Activated T-helper 2 cell treated with anti-CD3 and anti-CD28 coated beads, Interferon-gamma antibody, Interleukin-2, Interleukin-4, amounts not matched to agents 10 μg/mL and 5 μg/mL and 100 μg/mL, durations not matched to agents 14 hours and 24 hours and 36 hours (primary cell): Measurements from ENCODE around the gene HDAC1. TPM values are rescaled to one million over a fixed set of nuclear protein-coding genes. Genes with fewer than 3 reads are reported as not detected.

Source experiments
- DNase-seq: peaks from one replicate; pipeline ENCODE4 v3.0.0; 2021; ENCODE audit warnings: low spot score
- H3K27ac Mint-ChIP-seq: one replicate; pipeline ENCODE4 v1.8.0; 2021; ENCODE audit warnings: mixed read lengths
- H3K27me3 Mint-ChIP-seq: one replicate; pipeline ENCODE4 v1.8.0; 2021; ENCODE audit warnings: low read depth, mixed read lengths
- H3K36me3 Mint-ChIP-seq: one replicate; pipeline ENCODE4 v1.8.0; 2021; ENCODE audit warnings: low read depth, mixed read lengths
- H3K4me1 Mint-ChIP-seq: one replicate; pipeline ENCODE4 v1.8.0; 2021; ENCODE audit warnings: low read depth, mixed read lengths
- H3K4me3 Mint-ChIP-seq: one replicate; pipeline ENCODE4 v1.8.0; 2021; ENCODE audit warnings: low read depth, mild to moderate bottlenecking, moderate library complexity, mixed read lengths
- H3K9me3 Mint-ChIP-seq: one replicate; pipeline ENCODE4 v1.8.0; 2021; ENCODE audit warnings: mixed read lengths
- intact Hi-C: fragments of 100-400 bp; cut with micrococcal nuclease; formaldehyde crosslinking; loops from one replicate; pipeline ENCODE4 v1.15.1; 2023
- total RNA-seq: library from RNA; stranded (reverse); gene quantifications from 2 replicates; pipeline ENCODE4 v1.2.3, GENCODE V29; 2022

HDAC1 gene
- total RNA-seq, 1 donor from 2014 or later: 179 TPM

DNA sequence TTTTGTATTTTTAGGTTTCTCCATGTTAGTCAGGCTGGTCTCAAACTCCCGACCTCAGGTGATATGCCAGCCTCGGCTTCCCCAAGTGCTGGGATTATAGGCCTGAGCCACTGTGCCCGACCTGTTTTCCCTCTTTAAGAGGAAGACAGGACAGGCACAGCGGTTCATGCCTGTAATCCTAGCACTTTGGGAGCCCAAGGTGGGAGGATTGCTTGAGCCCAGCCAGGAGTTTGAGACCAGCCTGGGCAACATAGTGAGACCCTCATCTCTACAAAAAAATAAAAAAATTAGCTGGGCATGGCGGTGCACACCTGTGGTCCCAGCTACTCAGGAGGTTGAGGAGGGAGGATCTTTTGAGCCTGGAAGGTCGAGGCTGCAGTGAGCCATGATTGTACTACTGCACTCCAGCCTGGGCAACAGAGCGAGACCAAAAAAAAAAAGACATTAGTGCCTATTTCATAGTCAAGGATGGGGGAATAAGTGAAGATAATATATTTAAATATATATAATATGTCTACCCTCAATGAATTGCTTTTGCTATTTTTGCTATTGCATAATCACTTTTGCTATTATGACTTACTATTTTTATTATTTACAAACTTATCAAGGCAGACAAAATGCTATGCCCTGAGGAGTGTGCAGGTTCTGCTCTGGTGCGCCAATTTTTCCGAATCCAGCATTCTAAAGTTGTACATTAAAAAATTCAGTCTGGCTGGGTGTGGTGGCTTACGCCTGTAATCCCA is 26.4 kb downstream of the HDAC1 start:
- H3K36me3 Mint-ChIP-seq: peaks cover 55% of the 10 kb centered on the region

DNA sequence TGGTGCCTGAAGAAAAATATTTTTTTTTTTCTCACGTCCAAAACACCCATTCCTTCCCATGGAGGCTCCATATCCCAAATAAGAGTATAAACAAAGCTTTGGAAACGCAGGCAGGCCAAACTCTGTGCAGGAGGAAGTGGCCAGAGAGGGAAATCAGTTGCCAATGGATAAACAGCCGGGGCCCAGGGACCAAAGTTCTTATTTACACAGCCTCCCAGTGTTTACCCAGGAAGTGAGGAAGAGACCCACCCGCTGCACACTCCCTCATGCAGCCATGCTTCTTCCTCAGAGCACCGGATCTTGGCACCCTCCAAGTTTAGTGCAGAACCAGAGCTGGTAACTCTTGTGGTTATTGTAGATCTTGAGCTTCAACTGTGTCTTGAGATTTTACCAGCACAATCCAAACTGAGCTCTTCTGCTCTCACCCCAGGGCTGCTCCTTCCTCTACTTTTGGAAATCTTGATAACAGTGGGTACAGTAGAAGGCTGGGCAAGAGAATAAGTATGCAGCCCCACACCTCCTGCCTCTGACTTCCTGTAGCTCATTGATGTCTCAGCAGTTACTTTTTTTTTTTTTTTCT is 29.9 kb downstream of the HDAC1 start:
- Mint-ChIP-seq H3K27ac (peak overlapping the region; percentile 82), H3K36me3 (peaks cover 57% of the 10 kb centered on the region), H3K4me3 (peak overlapping the region; percentile 9), H3K4me1 (peaks cover 35% of the 10 kb centered on the region), H3K9me3 (no peaks in the 10 kb centered on the region), H3K27me3 (no peaks in the 10 kb centered on the region)
- no peak for DNase-seq
- intact Hi-C loops: no loop called here

More for the DNA sequence above, 26.4 kb downstream of the HDAC1 start:
- H3K9me3 Mint-ChIP-seq: no peaks in the 10 kb centered on the region
- H3K27ac Mint-ChIP-seq: no peak overlapping the region
- H3K27me3 Mint-ChIP-seq: no peaks in the 10 kb centered on the region
- intact Hi-C loops: no loop called here
- H3K4me1 Mint-ChIP-seq: peaks cover 34% of the 10 kb centered on the region
- no peak overlapping the region for H3K4me3 Mint-ChIP-seq
- no peak for DNase-seq

- no peak for DNase-seq
- Mint-ChIP-seq H3K27ac (no peak overlapping the region), H3K4me3 (no peak overlapping the region), H3K36me3 (peaks cover 79% of the 10 kb centered on the region), H3K27me3 (no peaks in the 10 kb centered on the region), H3K9me3 (no peaks in the 10 kb centered on the region), H3K4me1 (peaks cover 23% of the 10 kb centered on the region)
- intact Hi-C loops: no loop called here
Measured at GRCh38 chr1:32327204-32327603, 35.3 kb downstream of the HDAC1 start.

- intact Hi-C loops: loop anchor here (10.0 kb wide), 1 partner anchor 115 kb away; no protein-coding TSS in a partner anchor
- no peaks in the 10 kb centered on the region for H3K27me3 Mint-ChIP-seq
- no peak for DNase-seq
- peaks cover 19% of the 10 kb centered on the region for H3K4me1 Mint-ChIP-seq
- H3K4me3 Mint-ChIP-seq: no peak overlapping the region
- no peaks in the 10 kb centered on the region for H3K9me3 Mint-ChIP-seq
- H3K27ac Mint-ChIP-seq: no peak overlapping the region
- peaks cover 83% of the 10 kb centered on the region for H3K36me3 Mint-ChIP-seq
Measured at GRCh38 chr1:32329931-32330466, 38.1 kb downstream of the HDAC1 start.

DNA sequence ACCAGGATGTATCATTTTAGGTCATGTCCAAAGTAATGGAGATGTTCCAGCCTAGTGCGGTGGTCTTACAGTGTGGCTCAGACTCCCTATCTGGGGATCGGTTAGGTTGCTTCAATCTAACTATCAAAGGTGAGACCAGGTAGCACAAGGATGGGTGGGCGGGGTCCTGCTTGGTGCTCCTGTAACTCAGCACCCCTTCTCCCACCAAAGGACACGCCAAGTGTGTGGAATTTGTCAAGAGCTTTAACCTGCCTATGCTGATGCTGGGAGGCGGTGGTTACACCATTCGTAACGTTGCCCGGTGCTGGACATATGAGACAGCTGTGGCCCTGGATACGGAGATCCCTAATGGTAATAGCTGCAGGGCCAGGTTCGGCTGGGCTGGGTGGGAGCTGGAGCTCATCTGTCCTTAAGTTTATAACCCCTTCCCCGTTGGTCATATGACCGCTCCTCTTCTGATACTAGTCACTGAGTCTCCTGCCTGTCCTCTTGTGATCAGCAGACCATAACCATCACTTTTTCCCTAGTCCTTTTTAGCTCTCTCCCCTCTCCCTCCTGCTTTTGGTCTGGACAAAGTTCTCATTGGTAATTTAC is 38.8 kb downstream of the HDAC1 start:
- H3K4me1 Mint-ChIP-seq: peaks cover 17% of the 10 kb centered on the region
- no peak for DNase-seq
- H3K4me3 Mint-ChIP-seq: no peak overlapping the region
- no peaks in the 10 kb centered on the region for H3K27me3 Mint-ChIP-seq
- peaks cover 76% of the 10 kb centered on the region for H3K36me3 Mint-ChIP-seq
- no peaks in the 10 kb centered on the region for H3K9me3 Mint-ChIP-seq
- H3K27ac Mint-ChIP-seq: no peak overlapping the region
- intact Hi-C loops: loop anchor here (10.0 kb wide), 1 partner anchor 116 kb away; no protein-coding TSS in a partner anchor

- intact Hi-C loops: loop anchor here (10.0 kb wide), 1 partner anchor 117 kb away; no protein-coding TSS in a partner anchor
- no peak overlapping the region for H3K27ac Mint-ChIP-seq
- H3K36me3 Mint-ChIP-seq: peaks cover 72% of the 10 kb centered on the region
Measured at GRCh38 chr1:32331549-32331948, 39.7 kb downstream of the HDAC1 start.

DNA sequence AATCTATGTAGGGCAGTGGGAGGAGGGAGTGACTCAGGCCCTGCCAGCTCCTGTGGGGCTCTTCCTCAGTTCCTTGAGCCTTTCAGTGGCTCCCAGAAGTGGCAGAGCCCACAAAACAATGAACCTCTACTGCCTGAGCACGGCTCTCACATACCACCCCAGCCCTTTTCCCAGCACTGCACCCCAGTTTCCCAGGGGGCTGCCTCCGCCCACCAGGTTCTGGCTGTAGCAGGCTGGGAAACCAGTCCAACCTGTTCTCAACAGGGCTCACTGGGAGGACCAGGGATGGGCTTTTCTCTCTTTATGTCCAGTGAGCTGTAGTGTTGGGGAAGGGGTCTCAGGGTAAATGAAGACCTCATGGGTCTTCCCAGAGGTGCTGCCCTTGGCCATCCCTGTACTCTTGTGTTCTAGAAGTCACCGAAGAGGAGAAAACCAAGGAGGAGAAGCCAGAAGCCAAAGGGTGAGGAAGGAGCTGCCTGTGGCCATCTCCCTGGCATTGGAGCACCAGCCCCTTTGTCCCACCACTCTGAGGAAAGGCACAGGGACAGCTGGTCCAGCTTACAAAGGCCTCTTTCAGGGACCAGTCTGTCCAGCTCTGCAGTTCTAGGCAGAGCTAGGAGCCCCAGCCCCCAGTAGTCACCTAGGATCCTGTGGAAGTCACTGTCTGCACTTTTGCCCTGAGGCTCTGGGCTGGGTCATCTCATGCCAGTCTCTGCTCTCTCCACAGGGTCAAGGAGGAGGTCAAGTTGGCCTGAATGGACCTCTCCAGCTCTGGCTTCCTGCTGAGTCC is 40.6 kb downstream of the HDAC1 start:
- peaks cover 64% of the 10 kb centered on the region for H3K36me3 Mint-ChIP-seq
- no peaks in the 10 kb centered on the region for H3K9me3 Mint-ChIP-seq
- peak overlapping the region; percentile 36 for H3K27ac Mint-ChIP-seq
- H3K27me3 Mint-ChIP-seq: no peaks in the 10 kb centered on the region
- intact Hi-C loops: loop anchor here (10.0 kb wide), 1 partner anchor 118 kb away; no protein-coding TSS in a partner anchor
- H3K4me3 Mint-ChIP-seq: no peak overlapping the region
- H3K4me1 Mint-ChIP-seq: peaks cover 25% of the 10 kb centered on the region
- no peak for DNase-seq

More at GRCh38 chr1:32331549-32331948, 39.7 kb downstream of the HDAC1 start:
- Mint-ChIP-seq H3K4me3 (no peak overlapping the region), H3K27me3 (no peaks in the 10 kb centered on the region), H3K9me3 (no peaks in the 10 kb centered on the region), H3K4me1 (peaks cover 17% of the 10 kb centered on the region)
- no peak for DNase-seq

DNA sequence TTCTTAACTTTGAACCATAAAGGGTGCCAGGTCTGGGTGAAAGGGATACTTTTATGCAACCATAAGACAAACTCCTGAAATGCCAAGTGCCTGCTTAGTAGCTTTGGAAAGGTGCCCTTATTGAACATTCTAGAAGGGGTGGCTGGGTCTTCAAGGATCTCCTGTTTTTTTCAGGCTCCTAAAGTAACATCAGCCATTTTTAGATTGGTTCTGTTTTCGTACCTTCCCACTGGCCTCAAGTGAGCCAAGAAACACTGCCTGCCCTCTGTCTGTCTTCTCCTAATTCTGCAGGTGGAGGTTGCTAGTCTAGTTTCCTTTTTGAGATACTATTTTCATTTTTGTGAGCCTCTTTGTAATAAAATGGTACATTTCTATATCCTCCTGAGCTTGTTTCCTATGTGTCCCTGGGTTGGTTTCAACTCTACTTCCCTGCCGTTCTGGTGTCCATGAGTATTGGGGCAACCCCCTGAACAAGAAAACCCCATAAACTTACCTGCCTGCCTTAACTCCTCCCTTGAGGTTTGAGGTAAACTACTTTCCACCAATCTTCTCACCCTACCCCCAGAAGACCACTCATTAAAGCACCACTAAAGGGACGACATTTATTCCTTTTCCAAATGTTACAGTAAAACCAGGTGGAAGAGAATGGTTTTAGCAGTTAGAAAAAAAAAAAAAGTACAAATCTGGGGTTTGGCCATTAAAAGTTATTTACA is 41.5 kb downstream of the HDAC1 start:
- peak overlapping the region; percentile 32 for H3K4me3 Mint-ChIP-seq
- intact Hi-C loops: loop anchor here (10.0 kb wide), 1 partner anchor 119 kb away; no protein-coding TSS in a partner anchor
- no peak for DNase-seq

GRCh38 chr1:32334274-32334861 is 42.5 kb downstream of the HDAC1 start:
- Mint-ChIP-seq H3K27ac (no peak overlapping the region), H3K4me3 (peak overlapping the region; percentile 85), H3K9me3 (no peaks in the 10 kb centered on the region), H3K4me1 (peaks cover 36% of the 10 kb centered on the region), H3K27me3 (no peaks in the 10 kb centered on the region), H3K36me3 (peaks cover 45% of the 10 kb centered on the region)
- DNase-seq: no peak
- intact Hi-C loops: loop anchor here (2.0 to 10.0 kb wide), 2 partner anchors 86 to 120 kb away; no protein-coding TSS in a partner anchor

More for the DNA sequence above, 41.5 kb downstream of the HDAC1 start:
- Mint-ChIP-seq H3K27ac (peak overlapping the region; percentile 24), H3K4me1 (peaks cover 31% of the 10 kb centered on the region), H3K36me3 (peaks cover 55% of the 10 kb centered on the region), H3K27me3 (no peaks in the 10 kb centered on the region), H3K9me3 (no peaks in the 10 kb centered on the region)

- peaks cover 35% of the 10 kb centered on the region for H3K4me1 Mint-ChIP-seq
- peaks cover 39% of the 10 kb centered on the region for H3K36me3 Mint-ChIP-seq
- H3K27ac Mint-ChIP-seq: peak overlapping the region; percentile 67
- DNase-seq: peak; percentile 46
- no peaks in the 10 kb centered on the region for H3K27me3 Mint-ChIP-seq
- peak overlapping the region; percentile 85 for H3K4me3 Mint-ChIP-seq
- H3K9me3 Mint-ChIP-seq: no peaks in the 10 kb centered on the region
- intact Hi-C loops: loop anchor here (2.0 to 10.0 kb wide), 5 partner anchors 43 to 120 kb away; partner anchors contain the start of genes BSDC1 and HDAC1
Measured at GRCh38 chr1:32334864-32335534, 43.1 kb downstream of the HDAC1 start.

GRCh38 chr1:32335535-32335789 is 43.6 kb downstream of the HDAC1 start:
- H3K36me3 Mint-ChIP-seq: peaks cover 35% of the 10 kb centered on the region
- H3K4me3 Mint-ChIP-seq: peak overlapping the region; percentile 85
- no peaks in the 10 kb centered on the region for H3K27me3 Mint-ChIP-seq
- intact Hi-C loops: loop anchor here (2.0 to 10.0 kb wide), 5 partner anchors 43 to 121 kb away; partner anchors contain the start of genes BSDC1 and HDAC1
- peaks cover 35% of the 10 kb centered on the region for H3K4me1 Mint-ChIP-seq
- H3K9me3 Mint-ChIP-seq: no peaks in the 10 kb centered on the region
- no peak for DNase-seq
- H3K27ac Mint-ChIP-seq: no peak overlapping the region
